T-cell (primary cell): ENCODE measurements around the gene KDM1B. TPM values are rescaled to one million over a fixed set of nuclear protein-coding genes. Genes with fewer than 3 reads are reported as not detected.

Experiments used
- ATAC-seq, 4 experiments: fragments of 200-7000 bp in 3 of 4; fragments of 150-1000 bp in 1 of 4; cut with Tn5 transposase; replicated peaks in 1 of 4; 1 replicate in 3 of 4; 2 replicates in 1 of 4; pipeline ENCODE4 v1.10.0; 2021; ENCODE audit warnings: moderate library complexity in 3 of 4, mild to moderate bottlenecking in 2 of 4, moderate number of reproducible peaks in 1 of 4
- CTCF ChIA-PET, 2 donors: fragments of 300-600 bp; sonication (Branson Sonifier 250); formaldehyde crosslinking; loops; one replicate each; lab custom pipeline; 2022; ENCODE audit warnings: antibody characterized with exemption in 2 of 2; lab: Charles Lee
- POLR2A ChIA-PET, 2 donors: fragments of 300-600 bp; sonication (Branson Sonifier 250); formaldehyde crosslinking; loops; one replicate each; lab custom pipeline; 2022; ENCODE audit warnings: antibody characterized with exemption in 2 of 2; lab: Charles Lee
- DNase-seq, 35 experiments: peaks; one replicate each; pipeline versions ENCODE4 v3.0.0 to v3.0.0-alpha.2; 2013 to 2023
- H3K27ac ChIP-seq: one replicate; pipeline ENCODE4 v1.5.1; 2013; ENCODE audit warnings: low read length
- H3K27me3 ChIP-seq, 2 experiments: replicated peaks in 1 of 2; 1 replicate in 1 of 2; 2 replicates in 1 of 2; pipeline versions ENCODE4 v1.6.1 to v1.7.0; 2013; ENCODE audit warnings: low read length in 1 of 2, mixed read lengths in 1 of 2; ENCODE audit not compliant: control insufficient read depth in 2 of 2, insufficient read depth in 2 of 2; ENCODE audit errors: extremely low read depth in 1 of 2
- H3K36me3 ChIP-seq, 2 donors: 1 replicate in 1 of 2; 2 replicates in 1 of 2; pipeline versions ENCODE4 v1.6.1 to v1.7.0; 2013; ENCODE audit warnings: low read length in 1 of 2; ENCODE audit not compliant: control insufficient read depth in 2 of 2, insufficient read depth in 1 of 2; ENCODE audit errors: extremely low read depth in 1 of 2
- H3K4me1 ChIP-seq, 2 experiments: 1 replicate in 1 of 2; 2 replicates in 1 of 2; pipeline versions ENCODE4 v1.6.1 to v1.7.0; 2013; ENCODE audit warnings: low read length in 2 of 2, mixed read lengths in 1 of 2; ENCODE audit not compliant: insufficient read depth in 2 of 2, control insufficient read depth in 1 of 2; ENCODE audit errors: extremely low read depth in 1 of 2
- H3K4me3 ChIP-seq, 2 donors: 1 replicate in 1 of 2; 2 replicates in 1 of 2; pipeline versions ENCODE4 v1.5.1 to v1.7.0; 2013; ENCODE audit warnings: mild to moderate bottlenecking in 2 of 2, low read length in 1 of 2, moderate library complexity in 1 of 2; ENCODE audit not compliant: control insufficient read depth in 1 of 2; ENCODE audit errors: extremely low read depth in 1 of 2
- H3K9me3 ChIP-seq: 2 replicates; pipeline ENCODE4 v1.7.0; 2013
- H3K27ac Mint-ChIP-seq, 2 donors: one replicate each; pipeline ENCODE4 v1.8.0; 2020 to 2021; ENCODE audit warnings: mild to moderate bottlenecking in 2 of 2, mixed read lengths in 2 of 2
- H3K27me3 Mint-ChIP-seq, 2 donors: one replicate each; pipeline ENCODE4 v1.8.0; 2021 to 2022; ENCODE audit warnings: mixed read lengths in 2 of 2
- H3K36me3 Mint-ChIP-seq: one replicate; pipeline ENCODE4 v1.8.0; 2021; ENCODE audit warnings: mixed read lengths
- H3K4me1 Mint-ChIP-seq, 3 donors: one replicate each; pipeline ENCODE4 v1.8.0; 2020 to 2022; ENCODE audit warnings: mixed read lengths in 3 of 3, mild to moderate bottlenecking in 1 of 3
- H3K4me3 Mint-ChIP-seq, 3 donors: one replicate each; pipeline ENCODE4 v1.8.0; 2020 to 2022; ENCODE audit warnings: mild to moderate bottlenecking in 3 of 3, mixed read lengths in 3 of 3, moderate library complexity in 3 of 3
- H3K9me3 Mint-ChIP-seq, 3 donors: one replicate each; pipeline ENCODE4 v1.8.0; 2020 to 2022; ENCODE audit warnings: mixed read lengths in 3 of 3
- WGBS: methylation state at CpG from one replicate; pipeline ENCODE4 v1.1.5; 2013; ENCODE audit warnings: missing lambda C conversion rate; ENCODE audit not compliant: insufficient coverage; 5-methylcytosine and 5-hydroxymethylcytosine counted together
- total RNA-seq, 35 experiments: library from RNA in 6 of 35; stranded (reverse) in 6 of 35; fragments of 120-200 nt in 1 of 35; gene quantifications; one replicate each; pipeline versions ENCODE4 v1.2.1 to v1.2.4 and lab custom pipeline; 2013 to 2026

KDM1B gene
- total RNA-seq, 5 donors from 2014 or later (not counting 1 experiment from before 2014, with no cell fraction given) = 9.0 to 10.7 (median 10.4) TPM

- H3K36me3 ChIP-seq = peaks cover 4 to 20% of the 10 kb centered on the region in 2 donors
Observed at GRCh38 chr6:18189196-18189595, 34.0 kb downstream of the KDM1B start.

GRCh38 chr6:18192026-18192425 lies 36.8 kb downstream of the KDM1B start:
- H3K27me3 Mint-ChIP-seq = no peaks in the 10 kb centered on the region
- Histone ChIP-seq H3K4me3 (no peak overlapping the region), H3K27me3 (no peaks in the 10 kb centered on the region), H3K4me1 (no peaks in the 10 kb centered on the region), H3K27ac (no peak overlapping the region), H3K9me3 (no peaks in the 10 kb centered on the region), H3K36me3 (peaks cover 10 to 11% of the 10 kb centered on the region in 2 donors)
- no peaks in the 10 kb centered on the region for H3K4me1 Mint-ChIP-seq
- 100% methylated on average over 2 of the region's 3 CpGs for WGBS
- no peak overlapping the region for H3K4me3 Mint-ChIP-seq
- POLR2A ChIA-PET = no interaction called here
- H3K36me3 Mint-ChIP-seq = peaks cover 50% of the 10 kb centered on the region
- ATAC-seq (no peak), DNase-seq (no peak)
- CTCF ChIA-PET = interaction anchor here in 1 of 2 donors (0.7 kb wide), 1 partner anchor 395 kb away, joined by 6 read pairs; no protein-coding TSS in a partner anchor
- H3K9me3 Mint-ChIP-seq = no peaks in the 10 kb centered on the region
- no peak overlapping the region for H3K27ac Mint-ChIP-seq

More at GRCh38 chr6:18189196-18189595, 34.0 kb downstream of the KDM1B start:
- DNase-seq (no peak), ATAC-seq (no peak)
- Histone ChIP-seq H3K27ac (no peak overlapping the region), H3K4me3 (no peak overlapping the region), H3K4me1 (no peaks in the 10 kb centered on the region), H3K9me3 (no peaks in the 10 kb centered on the region), H3K27me3 (no peaks in the 10 kb centered on the region)
- no CpG with 5 or more reads among the region's 2 CpGs for WGBS
- POLR2A ChIA-PET = no interaction called here
- Mint-ChIP-seq H3K27ac (no peak overlapping the region), H3K9me3 (no peaks in the 10 kb centered on the region), H3K4me3 (no peak overlapping the region), H3K27me3 (no peaks in the 10 kb centered on the region), H3K36me3 (peaks cover 45% of the 10 kb centered on the region), H3K4me1 (no peaks in the 10 kb centered on the region)
- CTCF ChIA-PET = no interaction called here

GRCh38 chr6:18203786-18204185 lies 48.6 kb downstream of the KDM1B start:
- H3K27ac Mint-ChIP-seq = no peak overlapping the region
- DNase-seq (no peak), ATAC-seq (no peak)
- H3K27me3 Mint-ChIP-seq = no peaks in the 10 kb centered on the region
- H3K27me3 ChIP-seq = no peaks in the 10 kb centered on the region
- H3K36me3 Mint-ChIP-seq = peaks cover 59% of the 10 kb centered on the region
- no peaks in the 10 kb centered on the region for H3K4me1 ChIP-seq
- ChIA-PET POLR2A (interaction anchor here in 1 of 2 donors (0.5 kb wide), 1 partner anchor 60 kb away, joined by 9 read pairs; the partner anchor contains the start of gene DEK), CTCF (no interaction called here)
- H3K4me3 ChIP-seq = no peak overlapping the region
- WGBS = 94% methylated on average over 4 of the region's 6 CpGs
- H3K9me3 Mint-ChIP-seq = no peaks in the 10 kb centered on the region
- H3K4me3 Mint-ChIP-seq = no peak overlapping the region
- peaks cover 6 to 29% of the 10 kb centered on the region in 2 donors for H3K36me3 ChIP-seq
- no peak overlapping the region for H3K27ac ChIP-seq
- no peaks in the 10 kb centered on the region for H3K4me1 Mint-ChIP-seq
- no peaks in the 10 kb centered on the region for H3K9me3 ChIP-seq

GRCh38 chr6:18204691-18205090 lies 49.5 kb downstream of the KDM1B start:
- peaks cover 61% of the 10 kb centered on the region for H3K36me3 Mint-ChIP-seq
- CTCF ChIA-PET = no interaction called here
- POLR2A ChIA-PET = interaction anchor here in 1 of 2 donors (0.6 kb wide), 1 partner anchor 50 kb away, joined by 4 read pairs; no protein-coding TSS in a partner anchor

GRCh38 chr6:18206591-18206990 lies 51.4 kb downstream of the KDM1B start:
- Mint-ChIP-seq H3K4me1 (peaks cover 0 to 6% (median 6%) of the 10 kb centered on the region in 3 donors), H3K36me3 (peaks cover 52% of the 10 kb centered on the region), H3K27me3 (no peaks in the 10 kb centered on the region), H3K4me3 (no peak overlapping the region), H3K27ac (no peak overlapping the region), H3K9me3 (no peaks in the 10 kb centered on the region)
- WGBS = 100% methylated on average over 2 of the region's 6 CpGs
- peaks cover 4 to 19% of the 10 kb centered on the region in 2 donors for H3K36me3 ChIP-seq
- CTCF ChIA-PET = no interaction called here
- H3K4me3 ChIP-seq = no peak overlapping the region
- H3K9me3 ChIP-seq = no peaks in the 10 kb centered on the region
- no peaks in the 10 kb centered on the region for H3K27me3 ChIP-seq
- H3K4me1 ChIP-seq = peaks cover 0 to 3% of the 10 kb centered on the region in 2 experiments
- POLR2A ChIA-PET = interaction anchor here in 1 of 2 donors (0.6 kb wide), 1 partner anchor 39 kb away, joined by 4 read pairs; no protein-coding TSS in a partner anchor
- DNase-seq = no peak
- H3K27ac ChIP-seq = no peak overlapping the region
- no peak for ATAC-seq

More at GRCh38 chr6:18204691-18205090, 49.5 kb downstream of the KDM1B start:
- no peaks in the 10 kb centered on the region for H3K4me1 ChIP-seq
- no peaks in the 10 kb centered on the region for H3K9me3 Mint-ChIP-seq
- H3K9me3 ChIP-seq = no peaks in the 10 kb centered on the region
- DNase-seq (no peak), ATAC-seq (no peak)
- H3K4me3 ChIP-seq = no peak overlapping the region
- 96% methylated on average over 8 of the region's 8 CpGs for WGBS
- H3K36me3 ChIP-seq = peaks cover 6 to 26% of the 10 kb centered on the region in 2 donors
- H3K27ac Mint-ChIP-seq = peak overlapping the region in 1 of 2 donors; percentile 13
- no peaks in the 10 kb centered on the region for H3K4me1 Mint-ChIP-seq
- no peaks in the 10 kb centered on the region for H3K27me3 Mint-ChIP-seq
- no peak overlapping the region for H3K27ac ChIP-seq
- H3K4me3 Mint-ChIP-seq = no peak overlapping the region
- no peaks in the 10 kb centered on the region for H3K27me3 ChIP-seq

GRCh38 chr6:18207438-18207837 lies 52.2 kb downstream of the KDM1B start:
- H3K36me3 Mint-ChIP-seq = peaks cover 48% of the 10 kb centered on the region

More at GRCh38 chr6:18207438-18207837, 52.2 kb downstream of the KDM1B start:
- Mint-ChIP-seq H3K27me3 (no peaks in the 10 kb centered on the region), H3K4me3 (no peak overlapping the region), H3K9me3 (no peaks in the 10 kb centered on the region), H3K27ac (no peak overlapping the region), H3K4me1 (peaks cover 0 to 8% (median 6%) of the 10 kb centered on the region in 3 donors)
- H3K27ac ChIP-seq = no peak overlapping the region
- no peak overlapping the region for H3K4me3 ChIP-seq
- no peaks in the 10 kb centered on the region for H3K27me3 ChIP-seq
- WGBS = 94% methylated on average over 6 of the region's 8 CpGs
- CTCF ChIA-PET = no interaction called here
- ATAC-seq (no peak), DNase-seq (no peak)
- peaks cover 0 to 3% of the 10 kb centered on the region in 2 experiments for H3K4me1 ChIP-seq
- H3K36me3 ChIP-seq = peaks cover 2 to 12% of the 10 kb centered on the region in 2 donors
- H3K9me3 ChIP-seq = no peaks in the 10 kb centered on the region
- POLR2A ChIA-PET = no interaction called here
